GM12878 (cell line): Measurements from ENCODE around the gene DCC. TPM values are rescaled to one million over a fixed set of nuclear protein-coding genes. Genes with fewer than 3 reads are reported as not detected.

Experiments used
- FOXM1 ChIP-seq: IDR thresholded peaks from 2 replicates; pipeline ENCODE4 v1.6.1; 2012; ENCODE audit warnings: low read depth, mild to moderate bottlenecking, inconsistent platforms, low read length, moderate library complexity
- LARP7 ChIP-seq: fragments of 450-650 bp; IDR thresholded peaks from 2 replicates; pipeline ENCODE4 v1.6.1; 2017; ENCODE audit warnings: mild to moderate bottlenecking
- NR2C2 ChIP-seq: IDR thresholded peaks from 2 replicates; pipeline ENCODE4 v1.6.1; 2011; ENCODE audit warnings: borderline replicate concordance, low read depth; ENCODE audit not compliant: control insufficient read depth, insufficient read length
- polyA plus RNA-seq, 11 experiments: library from polyadenylated mRNA; depleted of rRNA in 4 of 11; unstranded in 6 of 11; stranded (reverse) in 5 of 11; fragments of >200 nt; fragmentation: Nextera tagmentation in 4 of 11; fragmentation: Illumina TruSeq in 1 of 11; extraction: Ambion mirVana in 4 of 11; extraction: Trizol in 1 of 11; gene quantifications; 1 replicate in 1 of 11; 2 replicates in 10 of 11; pipeline versions ENCODE4 v1.2.1 to v1.2.3, GENCODE V29; 2011 to 2016; ENCODE audit warnings: inconsistent platforms in 2 of 11, missing spikeins in 2 of 11, low read depth in 1 of 11
- total RNA-seq, 4 experiments: library from RNA; depleted of rRNA in 3 of 4; stranded (reverse); fragments of >200 nt in 3 of 4; fragmentation: Illumina TruSeq in 1 of 4; extraction: Trizol in 1 of 4; gene quantifications; 2 replicates each; pipeline versions ENCODE4 v1.2.1 to v1.2.3, GENCODE V29; 2013 to 2021
- TF ChIP-seq, protein P1 (sequence below): fragments of 450-650 bp; IDR thresholded peaks from 2 replicates; pipeline ENCODE4 v1.6.1; 2017; ENCODE audit warnings: mild to moderate bottlenecking, low read depth, inconsistent platforms; ENCODE audit not compliant: poor library complexity, severe bottlenecking
- TF ChIP-seq, protein P2 (sequence below): fragments of 150-350 bp; IDR thresholded peaks from 2 replicates; pipeline ENCODE4 v1.6.1; 2016; ENCODE audit warnings: low read depth, low read length
- TF ChIP-seq, protein P3 (sequence below): fragments of 450-650 bp; IDR thresholded peaks from 2 replicates; pipeline ENCODE4 v1.6.1; 2018; ENCODE audit warnings: borderline replicate concordance, mild to moderate bottlenecking; ENCODE audit not compliant: partially characterized antibody

The DCC gene
- total and polyA plus RNA-seq, 10 of the 15 experiments (the other 5 are each of a cell fraction or from before 2014, with no cell fraction given) = 0.01 TPM; not detected in 9

DNA sequence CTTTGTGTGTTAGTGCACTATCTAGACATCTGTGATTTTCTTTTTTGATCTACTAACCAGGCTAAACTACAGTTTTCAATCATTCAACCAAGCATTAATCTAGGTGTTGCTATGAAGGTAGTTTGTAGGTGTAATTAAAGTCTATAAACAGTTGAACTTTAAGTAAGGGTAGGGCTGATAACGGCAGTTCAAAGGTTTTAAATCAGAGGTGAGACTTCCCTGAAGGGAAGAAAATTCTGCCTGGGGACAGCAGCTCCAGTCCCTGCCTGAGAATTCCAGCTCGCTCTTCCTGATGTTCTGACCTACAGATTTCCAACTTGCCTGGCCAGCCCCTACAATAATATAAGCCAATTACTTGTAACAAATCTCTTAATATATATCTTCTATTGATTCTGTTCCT, 1220.5 kb downstream of the DCC start (continued):
- TF ChIP-seq, protein P1, sequence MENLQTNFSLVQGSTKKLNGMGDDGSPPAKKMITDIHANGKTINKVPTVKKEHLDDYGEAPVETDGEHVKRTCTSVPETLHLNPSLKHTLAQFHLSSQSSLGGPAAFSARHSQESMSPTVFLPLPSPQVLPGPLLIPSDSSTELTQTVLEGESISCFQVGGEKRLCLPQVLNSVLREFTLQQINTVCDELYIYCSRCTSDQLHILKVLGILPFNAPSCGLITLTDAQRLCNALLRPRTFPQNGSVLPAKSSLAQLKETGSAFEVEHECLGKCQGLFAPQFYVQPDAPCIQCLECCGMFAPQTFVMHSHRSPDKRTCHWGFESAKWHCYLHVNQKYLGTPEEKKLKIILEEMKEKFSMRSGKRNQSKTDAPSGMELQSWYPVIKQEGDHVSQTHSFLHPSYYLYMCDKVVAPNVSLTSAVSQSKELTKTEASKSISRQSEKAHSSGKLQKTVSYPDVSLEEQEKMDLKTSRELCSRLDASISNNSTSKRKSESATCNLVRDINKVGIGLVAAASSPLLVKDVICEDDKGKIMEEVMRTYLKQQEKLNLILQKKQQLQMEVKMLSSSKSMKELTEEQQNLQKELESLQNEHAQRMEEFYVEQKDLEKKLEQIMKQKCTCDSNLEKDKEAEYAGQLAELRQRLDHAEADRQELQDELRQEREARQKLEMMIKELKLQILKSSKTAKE = no peak
- TF ChIP-seq FOXM1 (no peak), NR2C2 (no peak), LARP7 (no peak)
- TF ChIP-seq, protein P2, sequence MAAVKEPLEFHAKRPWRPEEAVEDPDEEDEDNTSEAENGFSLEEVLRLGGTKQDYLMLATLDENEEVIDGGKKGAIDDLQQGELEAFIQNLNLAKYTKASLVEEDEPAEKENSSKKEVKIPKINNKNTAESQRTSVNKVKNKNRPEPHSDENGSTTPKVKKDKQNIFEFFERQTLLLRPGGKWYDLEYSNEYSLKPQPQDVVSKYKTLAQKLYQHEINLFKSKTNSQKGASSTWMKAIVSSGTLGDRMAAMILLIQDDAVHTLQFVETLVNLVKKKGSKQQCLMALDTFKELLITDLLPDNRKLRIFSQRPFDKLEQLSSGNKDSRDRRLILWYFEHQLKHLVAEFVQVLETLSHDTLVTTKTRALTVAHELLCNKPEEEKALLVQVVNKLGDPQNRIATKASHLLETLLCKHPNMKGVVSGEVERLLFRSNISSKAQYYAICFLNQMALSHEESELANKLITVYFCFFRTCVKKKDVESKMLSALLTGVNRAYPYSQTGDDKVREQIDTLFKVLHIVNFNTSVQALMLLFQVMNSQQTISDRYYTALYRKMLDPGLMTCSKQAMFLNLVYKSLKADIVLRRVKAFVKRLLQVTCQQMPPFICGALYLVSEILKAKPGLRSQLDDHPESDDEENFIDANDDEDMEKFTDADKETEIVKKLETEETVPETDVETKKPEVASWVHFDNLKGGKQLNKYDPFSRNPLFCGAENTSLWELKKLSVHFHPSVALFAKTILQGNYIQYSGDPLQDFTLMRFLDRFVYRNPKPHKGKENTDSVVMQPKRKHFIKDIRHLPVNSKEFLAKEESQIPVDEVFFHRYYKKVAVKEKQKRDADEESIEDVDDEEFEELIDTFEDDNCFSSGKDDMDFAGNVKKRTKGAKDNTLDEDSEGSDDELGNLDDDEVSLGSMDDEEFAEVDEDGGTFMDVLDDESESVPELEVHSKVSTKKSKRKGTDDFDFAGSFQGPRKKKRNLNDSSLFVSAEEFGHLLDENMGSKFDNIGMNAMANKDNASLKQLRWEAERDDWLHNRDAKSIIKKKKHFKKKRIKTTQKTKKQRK = no peak
- TF ChIP-seq, protein P3, sequence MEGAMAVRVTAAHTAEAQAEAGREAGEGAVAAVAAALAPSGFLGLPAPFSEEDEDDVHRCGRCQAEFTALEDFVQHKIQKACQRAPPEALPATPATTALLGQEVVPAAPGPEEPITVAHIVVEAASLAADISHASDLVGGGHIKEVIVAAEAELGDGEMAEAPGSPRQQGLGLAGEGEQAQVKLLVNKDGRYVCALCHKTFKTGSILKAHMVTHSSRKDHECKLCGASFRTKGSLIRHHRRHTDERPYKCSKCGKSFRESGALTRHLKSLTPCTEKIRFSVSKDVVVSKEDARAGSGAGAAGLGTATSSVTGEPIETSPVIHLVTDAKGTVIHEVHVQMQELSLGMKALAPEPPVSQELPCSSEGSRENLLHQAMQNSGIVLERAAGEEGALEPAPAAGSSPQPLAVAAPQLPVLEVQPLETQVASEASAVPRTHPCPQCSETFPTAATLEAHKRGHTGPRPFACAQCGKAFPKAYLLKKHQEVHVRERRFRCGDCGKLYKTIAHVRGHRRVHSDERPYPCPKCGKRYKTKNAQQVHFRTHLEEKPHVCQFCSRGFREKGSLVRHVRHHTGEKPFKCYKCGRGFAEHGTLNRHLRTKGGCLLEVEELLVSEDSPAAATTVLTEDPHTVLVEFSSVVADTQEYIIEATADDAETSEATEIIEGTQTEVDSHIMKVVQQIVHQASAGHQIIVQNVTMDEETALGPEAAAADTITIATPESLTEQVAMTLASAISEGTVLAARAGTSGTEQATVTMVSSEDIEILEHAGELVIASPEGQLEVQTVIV = no peak
